ENCODE results near the gene PARP4.
"Not testable (repeated sequence)": the region's sequence is repeated elsewhere in the genome, so short reads cannot be mapped to it uniquely, and the experiment has no call there.

The PARP4 gene

GRCh38 chr13:24505256-24505655 is 7.3 kb downstream of the PARP4 start:
- no peak for DNase-seq

GRCh38 chr13:24503379-24503696 is 9.2 kb downstream of the PARP4 start:
- no peak for DNase-seq

- DNase-seq = no peak
Measured at GRCh38 chr13:24502533-24503378, 9.8 kb downstream of the PARP4 start.

- no peak for DNase-seq
Measured at GRCh38 chr13:24500977-24501376, 11.6 kb downstream of the PARP4 start.

GRCh38 chr13:24497742-24498141 is 14.8 kb downstream of the PARP4 start:
- DNase-seq = no peak

- DNase-seq = not testable (repeated sequence)
Measured at GRCh38 chr13:24496295-24496694, 16.3 kb downstream of the PARP4 start.

- no peak for DNase-seq
Measured at GRCh38 chr13:24495151-24495729, 17.3 kb downstream of the PARP4 start.

- no peak for DNase-seq
Measured at GRCh38 chr13:24493356-24493755, 19.2 kb downstream of the PARP4 start.

GRCh38 chr13:24491845-24492244 is 20.7 kb downstream of the PARP4 start:
- no peak for DNase-seq

GRCh38 chr13:24489721-24490120 is 22.9 kb downstream of the PARP4 start:
- DNase-seq = no peak

GRCh38 chr13:24488092-24488491 is 24.5 kb downstream of the PARP4 start:
- DNase-seq = not testable (repeated sequence)

- DNase-seq = not testable (repeated sequence)
Measured at GRCh38 chr13:24486017-24486657, 26.4 kb downstream of the PARP4 start.

GRCh38 chr13:24473686-24474085 is 38.9 kb downstream of the PARP4 start:
- DNase-seq = no peak

GRCh38 chr13:24472129-24472528 is 40.4 kb downstream of the PARP4 start:
- DNase-seq = not testable (repeated sequence)

GRCh38 chr13:24463078-24463477 is 49.5 kb downstream of the PARP4 start:
- no peak for DNase-seq

GRCh38 chr13:24460256-24460655 is 52.3 kb downstream of the PARP4 start:
- no peak for DNase-seq

- no peak for DNase-seq
Measured at GRCh38 chr13:24459726-24460125, 52.9 kb downstream of the PARP4 start.

- no peak for DNase-seq
Measured at GRCh38 chr13:24459234-24459633, 53.3 kb downstream of the PARP4 start.

GRCh38 chr13:24458736-24459135 is 53.8 kb downstream of the PARP4 start:
- DNase-seq = no peak

- DNase-seq = no peak
Measured at GRCh38 chr13:24456396-24456795, 56.2 kb downstream of the PARP4 start.

GRCh38 chr13:24454056-24454455 is 58.5 kb downstream of the PARP4 start:
- DNase-seq = no peak

GRCh38 chr13:24452044-24452443 is 60.5 kb downstream of the PARP4 start:
- no peak for DNase-seq

GRCh38 chr13:24450530-24450929 is 62.0 kb downstream of the PARP4 start:
- no peak for DNase-seq

- not testable (repeated sequence) for DNase-seq
Measured at GRCh38 chr13:24444851-24445250, 67.7 kb downstream of the PARP4 start.
